Kidney epithelial cell (primary cell): ENCODE measurements around the gene RMC1. TPM values are rescaled to one million over a fixed set of nuclear protein-coding genes. Genes with fewer than 3 reads are reported as not detected.

Experiments
- DNase-seq: peaks from one replicate; pipeline ENCODE4 v3.0.0-alpha.2; 2010; ENCODE audit warnings: low read depth
- H3K27me3 ChIP-seq: 2 replicates; pipeline ENCODE4 v1.6.0; 2011; ENCODE audit warnings: low read length; ENCODE audit not compliant: control insufficient read depth, insufficient read depth
- H3K36me3 ChIP-seq: 2 replicates; pipeline ENCODE4 v1.5.1; 2011; ENCODE audit warnings: low read length; ENCODE audit not compliant: control insufficient read depth, insufficient read depth
- H3K4me3 ChIP-seq: 2 replicates; pipeline ENCODE4 v1.5.1; 2011; ENCODE audit warnings: low read depth, mild to moderate bottlenecking, control low read depth, low read length
- total RNA-seq: library from RNA; depleted of rRNA; stranded (reverse); fragments of >200 nt; gene quantifications from 2 replicates; pipeline ENCODE4 v1.2.3, GENCODE V29; 2015
- TF ChIP-seq, protein P1 (sequence below): IDR thresholded peaks from 2 replicates; pipeline ENCODE4 v1.5.1; 2011; ENCODE audit warnings: mild to moderate bottlenecking, moderate library complexity, low read length, control low read depth, inconsistent platforms; ENCODE audit not compliant: insufficient read depth, poor library complexity, severe bottlenecking

RMC1 gene
- total RNA-seq, 1 donor from 2014 or later, result 32.8 TPM

DNA sequence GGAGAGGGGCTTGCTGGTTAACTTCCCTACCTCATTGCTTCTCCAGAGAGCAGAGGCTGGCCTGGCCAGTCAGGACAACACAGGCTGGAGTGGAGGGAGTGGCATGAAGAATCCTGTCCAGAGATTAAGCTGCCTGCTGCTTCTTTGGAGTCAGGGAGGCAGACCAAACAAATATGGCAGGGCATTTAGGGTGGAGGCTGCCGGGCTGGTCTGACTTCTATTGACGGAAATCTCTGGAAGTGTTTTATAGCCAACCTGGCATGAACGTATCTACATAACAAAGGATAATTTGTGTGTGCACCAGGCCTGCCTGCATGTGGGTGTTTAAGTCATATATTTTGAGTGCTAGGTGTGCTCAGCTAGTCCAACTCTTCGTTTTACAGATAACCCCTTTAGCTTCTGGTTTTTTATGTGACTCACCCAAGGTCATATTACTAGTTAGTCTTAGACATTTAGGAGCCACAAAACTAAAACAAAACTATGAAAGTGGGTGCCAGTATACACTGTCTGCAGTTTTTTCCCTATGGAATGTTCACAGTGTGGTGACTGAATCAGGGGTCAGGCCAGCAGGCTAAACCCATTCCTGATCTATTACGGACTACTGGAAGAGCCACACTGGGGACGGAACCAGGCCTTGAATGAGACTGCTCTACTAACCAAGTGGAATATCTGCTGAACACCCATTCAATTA lies 77.5 kb downstream of the RMC1 start:
- Histone ChIP-seq H3K4me3 (no peak overlapping the region), H3K36me3 (no peaks in the 10 kb centered on the region), H3K27me3 (no peaks in the 10 kb centered on the region)
- no peak for DNase-seq
- TF ChIP-seq, protein P1, sequence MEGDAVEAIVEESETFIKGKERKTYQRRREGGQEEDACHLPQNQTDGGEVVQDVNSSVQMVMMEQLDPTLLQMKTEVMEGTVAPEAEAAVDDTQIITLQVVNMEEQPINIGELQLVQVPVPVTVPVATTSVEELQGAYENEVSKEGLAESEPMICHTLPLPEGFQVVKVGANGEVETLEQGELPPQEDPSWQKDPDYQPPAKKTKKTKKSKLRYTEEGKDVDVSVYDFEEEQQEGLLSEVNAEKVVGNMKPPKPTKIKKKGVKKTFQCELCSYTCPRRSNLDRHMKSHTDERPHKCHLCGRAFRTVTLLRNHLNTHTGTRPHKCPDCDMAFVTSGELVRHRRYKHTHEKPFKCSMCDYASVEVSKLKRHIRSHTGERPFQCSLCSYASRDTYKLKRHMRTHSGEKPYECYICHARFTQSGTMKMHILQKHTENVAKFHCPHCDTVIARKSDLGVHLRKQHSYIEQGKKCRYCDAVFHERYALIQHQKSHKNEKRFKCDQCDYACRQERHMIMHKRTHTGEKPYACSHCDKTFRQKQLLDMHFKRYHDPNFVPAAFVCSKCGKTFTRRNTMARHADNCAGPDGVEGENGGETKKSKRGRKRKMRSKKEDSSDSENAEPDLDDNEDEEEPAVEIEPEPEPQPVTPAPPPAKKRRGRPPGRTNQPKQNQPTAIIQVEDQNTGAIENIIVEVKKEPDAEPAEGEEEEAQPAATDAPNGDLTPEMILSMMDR, result no peak

Other genes with a start within 250 kb of the RMC1 start
- 79.8 and 90.6 TPM in 2 replicates for gene RIOK3, start 50.2 kb upstream of the RMC1 start, total RNA-seq
- gene NPC1, start 83.0 kb downstream of the RMC1 start, total RNA-seq, result 111 and 123 TPM in 2 replicates
- gene ANKRD29, start 159.4 kb downstream of the RMC1 start, total RNA-seq, result 0.27 and 0.58 TPM in 2 replicates
- gene LAMA3, start 185.9 kb downstream of the RMC1 start, total RNA-seq, result 126 TPM in 2 replicates